K562 (cell line): ENCODE measurements around the gene PTPN11. TPM values are rescaled to one million over a fixed set of nuclear protein-coding genes. Genes with fewer than 3 reads are reported as not detected.
A peak's percentile ranks its signal among the peaks of the same experiment; 100 is the strongest.

Experiments
- ATAC-seq: fragments of 200-7000 bp; cut with Tn5 transposase; 3 replicates; pipeline ENCODE4 v1.9.1; 2020; ENCODE audit warnings: moderate library complexity
- Bru-seq: library from RNA; stranded (reverse); fragments of 400-500 nt; gene quantifications from one replicate; lab custom pipeline; 2021; lab: Mats Ljungman, UMichigan
- BruChase-seq, 2 experiments: library from RNA; stranded (reverse); fragments of 400-500 nt; gene quantifications; one replicate each; lab custom pipeline; 2021; lab: Mats Ljungman, UMichigan
- BruUV-seq: library from RNA; stranded (reverse); fragments of 400-500 nt; replicated peaks from 2 replicates; lab custom pipeline; 2021; lab: Mats Ljungman, UMichigan
- CTCF ChIA-PET: fragments of 300-600 bp; formaldehyde crosslinking; extraction: SDS; loops from one replicate; lab custom pipeline; 2021; ENCODE audit warnings: low intra/inter-chr PET ratio; lab: Yijun Ruan, JAX
- POLR2A ChIA-PET: fragments of 300-600, 350-650 bp; sonication (Branson Sonifier 250); formaldehyde crosslinking; extraction: SDS; loops from one replicate; lab custom pipeline; 2021; ENCODE audit warnings: antibody characterized with exemption, inconsistent platforms; lab: Yijun Ruan, JAX
- DNase-seq, 4 experiments: peaks; one replicate each; pipeline versions ENCODE4 v3.0.0 to v3.0.0-alpha.2; 2011 to 2018; ENCODE audit warnings: low spot score in 3 of 4, mixed read lengths in 3 of 4; ENCODE audit errors: extremely low read depth in 1 of 4
- FAIRE-seq: peaks from 2 replicates; lab custom pipeline; 2011; peaks lifted over from hg19 to GRCh38; lab: Jason Lieb, UNC
- H2AFZ ChIP-seq: 2 replicates; pipeline ENCODE4 v1.6.0; 2011; ENCODE audit warnings: low read depth, low read length, control low read depth, inconsistent platforms
- H3K27ac ChIP-seq: fragments of 200-600 bp; 3 replicates; pipeline ENCODE4 v1.8.0; 2011; ENCODE audit warnings: low read depth, mild to moderate bottlenecking, control low read depth, inconsistent platforms, low read length, moderate library complexity, mixed read lengths; ENCODE audit errors: extremely low read depth
- H3K27me3 ChIP-seq, 2 experiments: fragments of 300-600 bp in 1 of 2; 2 replicates in 1 of 2; 3 replicates in 1 of 2; pipeline versions ENCODE4 v1.6.0 to v1.8.0; 2011; ENCODE audit warnings: inconsistent platforms in 2 of 2, low read length in 2 of 2, mild to moderate bottlenecking in 1 of 2, mixed read lengths in 1 of 2, moderate library complexity in 1 of 2; ENCODE audit not compliant: control insufficient read depth in 2 of 2, insufficient read depth in 2 of 2
- H3K36me3 ChIP-seq: fragments of 300-600 bp; 3 replicates; pipeline ENCODE4 v1.8.0; 2011; ENCODE audit warnings: mild to moderate bottlenecking, low read length, inconsistent platforms; ENCODE audit not compliant: control insufficient read depth, insufficient read depth
- H3K4me1 ChIP-seq, 2 experiments: fragments of 200-600 bp in 1 of 2; replicated peaks in 1 of 2; 2 replicates in 1 of 2; 3 replicates in 1 of 2; pipeline versions ENCODE4 v1.5.1 to v1.8.0; 2011; ENCODE audit warnings: inconsistent platforms in 2 of 2, low read length in 2 of 2, mild to moderate bottlenecking in 1 of 2, mixed read lengths in 1 of 2, moderate library complexity in 1 of 2; ENCODE audit not compliant: control insufficient read depth in 2 of 2, insufficient read depth in 2 of 2
- H3K4me2 ChIP-seq: 2 replicates; pipeline ENCODE4 v1.6.1; 2011; ENCODE audit warnings: low read length, control low read depth, inconsistent platforms, mixed read lengths; ENCODE audit not compliant: insufficient read depth
- H3K4me3 ChIP-seq: fragments of 200-600 bp; sonication (generic), shearing (Covaris generic); 2 replicates; pipeline ENCODE4 v1.5.1; 2016; ENCODE audit warnings: control low read depth, inconsistent platforms
- H3K79me2 ChIP-seq: fragments of 200-600 bp; 3 replicates; pipeline ENCODE4 v1.8.0; 2011; ENCODE audit warnings: low read length, inconsistent platforms; ENCODE audit not compliant: control insufficient read depth, insufficient read depth
- H3K9ac ChIP-seq, 2 experiments: 2 replicates each; pipeline versions ENCODE4 v1.6.0 to v1.6.1; 2011; ENCODE audit warnings: low read depth in 2 of 2, low read length in 2 of 2, control low read depth in 1 of 2, inconsistent platforms in 1 of 2, mild to moderate bottlenecking in 1 of 2, mixed read lengths in 1 of 2; ENCODE audit not compliant: insufficient read depth in 1 of 2
- H3K9me1 ChIP-seq: one replicate; pipeline ENCODE4 v1.6.0; 2011; ENCODE audit warnings: inconsistent platforms, mild to moderate bottlenecking, low read length, moderate library complexity; ENCODE audit not compliant: control insufficient read depth, insufficient read depth
- H3K9me3 ChIP-seq: replicated peaks from 2 replicates; pipeline ENCODE4 v1.5.1; 2011; ENCODE audit warnings: low read depth, low read length, inconsistent platforms; ENCODE audit not compliant: control insufficient read depth, insufficient read depth
- H4K20me1 ChIP-seq: replicated peaks from 2 replicates; pipeline ENCODE4 v1.6.1; 2011; ENCODE audit warnings: low read length, inconsistent platforms, mixed read lengths; ENCODE audit not compliant: control insufficient read depth, insufficient read depth
- CGGBP1 ChIP-seq: fragments of 250-450 bp; sonication (Bioruptor Pico); IDR thresholded peaks from 2 replicates; pipeline ENCODE4 v1.9.0; 2021; ENCODE audit warnings: mild to moderate bottlenecking
- ERF ChIP-seq: fragments of 450-650 bp; formaldehyde crosslinking; IDR thresholded peaks from 2 replicates; pipeline ENCODE4 v1.4.0; 2020; ENCODE audit warnings: mild to moderate bottlenecking, mixed read lengths
- HDAC2 ChIP-seq: fragments of 450-650 bp; IDR thresholded peaks from 2 replicates; pipeline ENCODE4 v1.6.1; 2016; ENCODE audit warnings: mild to moderate bottlenecking
- HDAC6 ChIP-seq: IDR thresholded peaks from 2 replicates; pipeline ENCODE4 v1.6.1; 2012; ENCODE audit warnings: low read depth, mild to moderate bottlenecking, control low read depth, inconsistent platforms, low read length, moderate library complexity
- HDAC8 ChIP-seq: fragments of 450-650 bp; IDR thresholded peaks from 2 replicates; pipeline ENCODE4 v1.6.1; 2016; ENCODE audit warnings: mild to moderate bottlenecking, missing genetic modification characterization, moderate library complexity, missing compliant biosample characterization
- IRF1 ChIP-seq: sonication (generic); formaldehyde crosslinking; IDR thresholded peaks from 2 replicates; pipeline ENCODE4 v1.8.0; 2022; ENCODE audit warnings: missing genetic modification reagents, mild to moderate bottlenecking, borderline replicate concordance
- MAFG ChIP-seq: fragments of 450-650 bp; conservative IDR thresholded peaks from 2 replicates; pipeline ENCODE4 v1.6.1; 2016; ENCODE audit warnings: missing genetic modification characterization, missing compliant biosample characterization
- POLR2AphosphoS2 ChIP-seq: IDR thresholded peaks from 2 replicates; pipeline ENCODE4 v1.6.1; 2012; ENCODE audit warnings: low read length, improper control_type of control experiment
- SNAPC5 ChIP-seq: fragments of 250-450 bp; sonication (Bioruptor Pico); IDR thresholded peaks from 2 replicates; pipeline ENCODE4 v1.8.0; 2021; ENCODE audit warnings: moderate library complexity, mild to moderate bottlenecking, inconsistent platforms
- SPI1 ChIP-seq: IDR thresholded peaks from 2 replicates; pipeline ENCODE4 v1.6.1; 2011; ENCODE audit warnings: low read depth, low read length, control low read depth, borderline replicate concordance
- TFE3 ChIP-seq: fragments of 450-650 bp; formaldehyde crosslinking; IDR thresholded peaks from 2 replicates; pipeline ENCODE4 v1.4.0; 2020; ENCODE audit warnings: mild to moderate bottlenecking, mixed read lengths
- TSC22D4 ChIP-seq: fragments of 450-650 bp; IDR thresholded peaks from 2 replicates; pipeline ENCODE4 v1.6.1; 2016; ENCODE audit warnings: missing genetic modification characterization, missing biosample characterization, control low read depth
- ZEB2 ChIP-seq: fragments of 450-650 bp; IDR thresholded peaks from 2 replicates; pipeline ENCODE4 v1.6.1; 2016
- ZNF133 ChIP-seq: fragments of 250-450 bp; sonication (Bioruptor Pico); IDR thresholded peaks from 2 replicates; pipeline ENCODE4 v1.4.0; 2020; ENCODE audit warnings: mild to moderate bottlenecking
- WGBS: fragments of 100-300 bp; shearing (Covaris generic); methylation state at CpG from one replicate; pipeline ENCODE4 v1.1.6; 2016; ENCODE audit warnings: low coverage, mixed read lengths; ENCODE audit not compliant: insufficient coverage; ENCODE audit errors: missing lambda C conversion rate; 5-methylcytosine and 5-hydroxymethylcytosine counted together
- in situ Hi-C: fragments of 300-500 bp; cut with MboI; formaldehyde crosslinking; loops from 4 replicates; pipeline ENCODE4 v1.15.0; 2018; ENCODE audit warnings: inconsistent platforms, mixed read lengths
- intact Hi-C: fragments of 100-400 bp; cut with micrococcal nuclease; formaldehyde crosslinking; loops from 2 replicates; pipeline ENCODE4 v1.14.2; 2022
- long read RNA-seq, 3 experiments: library from polyadenylated mRNA in 2 of 3; library from RNA in 1 of 3; unstranded in 2 of 3; stranded (forward) in 1 of 3; transcript quantifications; one replicate each; pipeline ENCODE4 v2.0.0, GENCODE V29; 2019 to 2022
- polyA minus RNA-seq, 3 experiments: library from RNA; depleted of rRNA, polyadenylated mRNA; stranded (reverse); fragments of >200 nt; gene quantifications; 2 replicates each; pipeline ENCODE4 v1.2.3, GENCODE V29; 2011
- polyA plus RNA-seq, 8 experiments: library from polyadenylated mRNA; depleted of rRNA in 4 of 8; stranded (reverse) in 5 of 8; unstranded in 3 of 8; fragments of >200 nt; fragmentation: Nextera tagmentation in 2 of 8; fragmentation: Illumina TruSeq in 1 of 8; extraction: Ambion mirVana in 2 of 8; extraction: Trizol in 1 of 8; gene quantifications; 2 replicates each; pipeline versions ENCODE4 v1.2.1 to v1.2.3, GENCODE V29; 2011 to 2014; ENCODE audit warnings: inconsistent platforms in 1 of 8, missing spikeins in 1 of 8
- total RNA-seq, 7 experiments: library from RNA; depleted of rRNA in 6 of 7; stranded (reverse); fragments of >200 nt in 6 of 7; fragmentation: Illumina TruSeq in 2 of 7; extraction: Trizol in 2 of 7; gene quantifications; 2 replicates each; pipeline versions ENCODE4 v1.2.1 to v1.2.3, GENCODE V29; 2011 to 2021; ENCODE audit warnings: low replicate concordance in 1 of 7

Gene PTPN11
- 24.8 and 82.7 TPM in 2 replicates for total RNA-seq (2011; cell fraction: chromatin; rRNA removed; ENCODE audit: low replicate concordance)
- 12.2 and 13.9 TPM in 2 replicates for total RNA-seq (2011; cell fraction: nucleolus; rRNA removed)
- total RNA-seq (2011; cell fraction: nucleoplasm; rRNA removed): 23.9 and 32.5 TPM in 2 replicates
- total RNA-seq (2014; rRNA removed) (59.6 and 64.9 TPM in 2 replicates), total RNA-seq (2014; rRNA removed; fragmentation: Illumina TruSeq; extraction: Trizol) (98.8 and 113 TPM in 2 replicates), total RNA-seq (2015; rRNA removed; fragmentation: Illumina TruSeq; extraction: Trizol) (92.7 and 100 TPM in 2 replicates), total RNA-seq (2021) (111 and 126 TPM in 2 replicates), polyA plus RNA-seq (2011; rRNA removed) (56.0 and 79.7 TPM in 2 replicates), polyA plus RNA-seq (2014; fragmentation: Illumina TruSeq; extraction: Trizol) (72.8 and 83.0 TPM in 2 replicates), polyA plus RNA-seq (2014; fragmentation: Nextera tagmentation; extraction: Ambion mirVana) (10 to 100 TPM; 22.5 to 31.7 TPM), polyA plus RNA-seq (2014; rRNA removed) (50.5 and 52.5 TPM in 2 replicates), polyA minus RNA-seq (2011; rRNA and poly(A)+ RNA removed) (180 and 192 TPM in 2 replicates), Bru-seq, nascent RNA (percentile 80 among the genes with signal in this experiment), BruChase-seq, experiment 1, labeled RNA remaining after a 2-hour chase (percentile 84 among the genes with signal in this experiment), BruChase-seq, experiment 2, labeled RNA remaining after a 6-hour chase (percentile 83 among the genes with signal in this experiment)
- polyA plus RNA-seq (2011; cell fraction: cytosol; rRNA removed): 36.0 and 44.8 TPM in 2 replicates
- 15.8 and 16.7 TPM in 2 replicates for polyA plus RNA-seq (2011; cell fraction: nucleus; rRNA removed)
- polyA plus RNA-seq (2012): 41.2 and 58.2 TPM in 2 replicates
- 66.4 and 78.4 TPM in 2 replicates for polyA minus RNA-seq (2011; cell fraction: cytosol; rRNA and poly(A)+ RNA removed)
- polyA minus RNA-seq (2011; cell fraction: nucleus; rRNA and poly(A)+ RNA removed): 14.3 and 24.5 TPM in 2 replicates
- long read RNA-seq, experiment 1, full-length matches to known transcripts: 198 of 406 reads
- long read RNA-seq, experiment 1, partial matches to known transcripts: 142 of 406 reads
- long read RNA-seq, experiment 1, other reads (novel, unspliced or antisense): 66 of 406 reads
- long read RNA-seq, experiment 2, partial matches to known transcripts: 35 of 35 reads
- long read RNA-seq, experiment 2, other reads (novel, unspliced or antisense): 0 of 35 reads
- long read RNA-seq, experiment 3, full-length matches to known transcripts: 4 of 34 reads
- long read RNA-seq, experiment 3, partial matches to known transcripts: 23 of 34 reads
- long read RNA-seq, experiment 3, other reads (novel, unspliced or antisense): 7 of 34 reads

GRCh38 chr12:112418608-112419296 is at the start of gene PTPN11:
TSS of gene PTPN11 (plus strand) at chr12:112418947. CDS start at chr12:112419112, 165 bp downstream.
- Histone ChIP-seq H2AFZ (peak within 1 kb of the TSS; percentile 92), H3K9me1 (no peaks in the 10 kb centered on the region), H3K79me2 (peaks cover 64% of the 10 kb centered on the region), H3K36me3 (peaks cover 20% of the 10 kb centered on the region; the same call in 2 of the 3 replicates), H4K20me1 (peaks cover 4% of the 10 kb centered on the region; the same call in 1 of the 2 replicates), H3K27ac (peak within 1 kb of the TSS; percentile 90), H3K4me2 (peak within 1 kb of the TSS; percentile 93), H3K9me3 (no peaks in the 10 kb centered on the region), H3K4me1 (peaks cover 18 to 19% of the 10 kb centered on the region in 2 experiments; a peak in 4 of 5 replicates), H3K4me3 (peak within 1 kb of the TSS; percentile 67), H3K27me3 (no peaks in the 10 kb centered on the region), H3K9ac (peak within 1 kb of the TSS; percentile 89 to 97)
- POLR2A ChIA-PET: interaction anchor here (1.1 kb wide), 2 partner anchors 13 to 18 kb away, joined by 3 read pairs; no protein-coding TSS in a partner anchor
- intact Hi-C loops: no loop called here
- in situ Hi-C loops: no loop called here
- peak; percentile 88 to 90 (median 89) for DNase-seq
- no TSS peak for BruUV-seq
- CTCF ChIA-PET: interaction anchor here (0.6 kb wide), 1 partner anchor 138 kb away, joined by 3 read pairs; no protein-coding TSS in a partner anchor
- ATAC-seq: peak; percentile 91
- WGBS: 1% methylated on average over 39 of the region's 89 CpGs
- FAIRE-seq: peak; percentile 59
- TF ChIP-seq TSC22D4 (tag) (no peak), HDAC8 (tag) (no peak), ZNF133 (no peak), POLR2AphosphoS2 (no peak; the same call in 1 of the 2 replicates), IRF1 (peak; percentile 83; the same call in 1 of the 2 replicates), TFE3 (CRISPR knock-in tag) (no peak), ERF (CRISPR knock-in tag) (no peak), MAFG (tag) (no peak), CGGBP1 (no peak), SNAPC5 (CRISPR knock-in tag) (no peak), SPI1 (peak; percentile 78), HDAC2 (peak; percentile 56; the same call in 1 of the 2 replicates), HDAC6 (no peak), ZEB2 (no peak)
